Fibroblast of pulmonary artery (primary cell): Measurements from ENCODE around the gene RPS28.

Source experiments
- DNase-seq: peaks from one replicate; pipeline ENCODE4 v3.0.0-alpha.2; 2010; ENCODE audit warnings: low read depth
- H3K4me3 ChIP-seq: replicated peaks from 2 replicates; pipeline ENCODE4 v1.5.1; 2011; ENCODE audit warnings: low read depth, mild to moderate bottlenecking, control low read depth, low read length, moderate library complexity
- TF ChIP-seq, protein P1 (sequence below): IDR thresholded peaks from 2 replicates; pipeline ENCODE4 v1.5.1; 2011; ENCODE audit warnings: mild to moderate bottlenecking, control low read depth, low read length, inconsistent platforms; ENCODE audit errors: missing control alignments

Gene RPS28

DNA sequence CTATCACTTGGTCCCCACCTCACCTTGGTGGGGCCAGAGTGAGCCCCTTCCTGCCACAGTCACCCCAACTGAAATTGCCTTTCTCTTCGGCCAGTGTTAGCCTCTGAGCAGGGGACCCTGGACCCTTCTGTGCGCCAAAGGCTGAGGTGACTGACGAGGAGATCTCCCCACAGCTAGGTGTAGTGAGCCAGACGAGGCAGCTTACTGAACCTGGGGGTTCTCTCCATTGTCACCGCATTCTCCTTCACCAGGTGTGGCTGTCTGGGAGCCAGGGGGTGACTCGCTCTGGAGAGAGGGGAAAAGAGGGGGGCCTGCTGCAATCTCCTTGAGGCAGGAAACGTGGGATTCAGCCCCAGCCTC is 1.3 kb downstream of the RPS28 start:
- peak overlapping the region; percentile 100 for H3K4me3 ChIP-seq
- no peak for DNase-seq
- TF ChIP-seq, protein P1, sequence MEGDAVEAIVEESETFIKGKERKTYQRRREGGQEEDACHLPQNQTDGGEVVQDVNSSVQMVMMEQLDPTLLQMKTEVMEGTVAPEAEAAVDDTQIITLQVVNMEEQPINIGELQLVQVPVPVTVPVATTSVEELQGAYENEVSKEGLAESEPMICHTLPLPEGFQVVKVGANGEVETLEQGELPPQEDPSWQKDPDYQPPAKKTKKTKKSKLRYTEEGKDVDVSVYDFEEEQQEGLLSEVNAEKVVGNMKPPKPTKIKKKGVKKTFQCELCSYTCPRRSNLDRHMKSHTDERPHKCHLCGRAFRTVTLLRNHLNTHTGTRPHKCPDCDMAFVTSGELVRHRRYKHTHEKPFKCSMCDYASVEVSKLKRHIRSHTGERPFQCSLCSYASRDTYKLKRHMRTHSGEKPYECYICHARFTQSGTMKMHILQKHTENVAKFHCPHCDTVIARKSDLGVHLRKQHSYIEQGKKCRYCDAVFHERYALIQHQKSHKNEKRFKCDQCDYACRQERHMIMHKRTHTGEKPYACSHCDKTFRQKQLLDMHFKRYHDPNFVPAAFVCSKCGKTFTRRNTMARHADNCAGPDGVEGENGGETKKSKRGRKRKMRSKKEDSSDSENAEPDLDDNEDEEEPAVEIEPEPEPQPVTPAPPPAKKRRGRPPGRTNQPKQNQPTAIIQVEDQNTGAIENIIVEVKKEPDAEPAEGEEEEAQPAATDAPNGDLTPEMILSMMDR, result no peak

DNA sequence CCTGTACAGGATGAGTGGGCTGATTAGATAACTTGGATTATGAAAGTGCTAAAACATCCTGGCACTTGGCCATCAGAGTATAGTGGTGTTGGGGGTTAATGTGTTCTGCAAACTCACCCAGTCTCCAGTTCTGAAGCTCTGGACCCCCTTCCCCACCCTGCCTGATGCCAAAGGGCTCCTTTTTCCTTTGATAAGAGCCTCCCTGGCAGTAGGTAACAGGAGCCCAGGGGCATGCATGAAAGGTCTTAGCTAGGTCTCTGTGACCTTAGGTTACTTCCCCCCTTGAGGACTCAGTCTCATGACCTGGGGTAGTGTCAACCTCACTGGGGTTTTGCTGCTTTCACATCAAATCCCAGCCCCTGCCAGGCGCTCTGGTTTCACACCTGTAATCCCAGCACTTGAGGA is 2.5 kb downstream of the RPS28 start:
- TF ChIP-seq, protein P1, result no peak
- no peak for DNase-seq
- H3K4me3 ChIP-seq, result no peak overlapping the region

DNA sequence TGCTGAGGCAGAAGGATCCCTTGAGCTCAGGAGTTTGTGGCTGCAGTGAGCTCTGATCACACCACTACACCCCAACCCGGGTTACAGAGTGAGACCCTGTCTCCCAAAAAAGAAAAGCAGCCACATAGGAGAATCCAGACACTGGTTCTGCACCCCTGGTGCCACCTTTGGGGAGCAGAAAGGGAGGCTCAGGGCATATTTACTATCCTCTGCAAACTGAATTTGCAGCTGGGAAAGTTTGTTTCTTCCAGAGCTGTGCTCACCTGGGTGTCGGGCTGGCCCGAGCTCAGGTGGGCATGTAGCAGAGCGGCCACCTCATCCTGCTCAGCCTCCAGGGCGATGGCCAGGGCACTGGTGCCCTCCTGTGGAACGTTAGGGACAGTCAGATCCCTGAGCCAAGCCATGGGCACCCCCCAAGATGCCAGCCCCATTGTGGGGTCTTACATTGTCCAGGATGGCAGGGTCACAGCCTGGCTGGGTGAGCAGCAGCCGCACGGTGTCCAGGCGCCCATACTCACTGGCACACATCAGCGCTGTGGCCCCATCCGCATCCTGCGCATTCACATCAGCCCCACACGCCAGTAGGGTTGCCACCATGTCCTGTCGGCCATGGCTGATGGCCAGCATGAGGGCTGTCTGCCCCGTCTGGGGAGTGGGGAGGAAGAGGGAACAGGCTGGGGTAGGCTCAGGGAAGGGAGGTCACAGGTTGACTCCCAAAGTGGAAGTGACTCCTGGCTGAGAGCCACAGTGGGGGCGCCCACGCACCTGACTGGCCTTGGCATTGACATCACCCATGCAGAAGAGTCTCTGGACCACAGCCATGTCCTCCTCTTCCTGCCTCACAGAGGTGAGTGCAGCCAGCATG is 3.1 kb downstream of the RPS28 start:
- TF ChIP-seq, protein P1, result no peak
- no peak overlapping the region for H3K4me3 ChIP-seq
- no peak for DNase-seq

DNA sequence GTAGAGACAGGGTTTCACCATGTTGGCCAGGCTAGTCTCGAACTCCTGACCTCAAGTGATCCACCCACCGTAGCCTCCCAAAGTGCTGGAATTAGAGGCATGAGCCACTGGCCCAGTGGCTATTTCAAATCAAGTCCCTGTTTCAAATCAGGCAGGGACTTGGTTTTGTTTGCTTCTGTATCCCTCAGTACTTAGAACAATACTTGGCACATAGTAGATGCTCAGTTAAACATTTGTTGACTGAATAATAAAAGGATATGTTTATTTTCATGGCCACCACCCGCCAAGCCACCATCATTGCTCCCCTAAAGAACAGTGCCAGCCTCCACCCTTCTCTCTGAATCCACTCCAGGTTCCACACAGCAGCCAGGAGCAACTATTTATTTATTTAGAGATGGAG is 4.2 kb downstream of the RPS28 start:
- DNase-seq, result no peak
- H3K4me3 ChIP-seq, result no peak overlapping the region
- TF ChIP-seq, protein P1, result no peak

GRCh38 chr19:8329996-8330395 is 8.7 kb downstream of the RPS28 start:
- no peak overlapping the region for H3K4me3 ChIP-seq
- TF ChIP-seq, protein P1, result no peak
- DNase-seq, result no peak

- no peak overlapping the region for H3K4me3 ChIP-seq
- TF ChIP-seq, protein P1, result no peak
- DNase-seq, result no peak
Observed at GRCh38 chr19:8331263-8331845, 10.1 kb downstream of the RPS28 start.
